ENCODE data around the gene PEX11B.
A peak's percentile ranks its signal among the peaks of the same experiment; 100 is the strongest.

GRCh38 chr1:145957443-145958319 is 39.2 kb upstream of the PEX11B start, which contains the start of gene LIX1L:
- no peak for TF ChIP-seq EZH2 (IDR thresholded peaks at IDR 0.05; ENCODE audit: borderline replicate concordance, low read depth, low read length, severe bottlenecking)
- peak; percentile 98 for TF ChIP-seq POLR2A (IDR thresholded peaks at IDR 0.05; ENCODE audit: low read depth, low read length)
- no peak for TF ChIP-seq MAX (IDR thresholded peaks at IDR 0.05; ENCODE audit: insufficient read depth, insufficient read length)
- no peak for TF ChIP-seq CTCF (IDR thresholded peaks at IDR 0.05; ENCODE audit: extremely low read depth in 1 of 2, insufficient read depth in 1 of 2, low read depth in 1 of 2, low read length in 2 of 2)
- TF ChIP-seq POLR2AphosphoS5 (IDR thresholded peaks at IDR 0.05; ENCODE audit: insufficient read depth, low read depth, low read length): peak; percentile 92
- TF ChIP-seq MYC (IDR thresholded peaks at IDR 0.05; ENCODE audit: low read depth, low read length): peak; percentile 56
- TF ChIP-seq FOS (IDR thresholded peaks at IDR 0.05; ENCODE audit: borderline replicate concordance, insufficient read depth, low read length): no peak
- TF ChIP-seq GATA2 (IDR thresholded peaks at IDR 0.05; ENCODE audit: insufficient read depth, insufficient read length, low read depth, low read length): no peak

All from endothelial cell of umbilical vein (primary cell).